Measurements from ENCODE around the gene PBX4.

GRCh38 chr19:19631346-19631745, 12.9 kb upstream of the PBX4 start:
- TF ChIP-seq EZH2 (IDR thresholded peaks at IDR 0.05; ENCODE audit: insufficient read depth, poor library complexity, severe bottlenecking) (no peak), EZH2phosphoT487 (IDR thresholded peaks at IDR 0.05; ENCODE audit: insufficient read depth, low read depth) (no peak)
